K562 (cell line): ENCODE results near the gene WNT3. TPM values are rescaled to one million over a fixed set of nuclear protein-coding genes. Genes with fewer than 3 reads are reported as not detected.

Experiments used
- ARID1B ChIP-seq: fragments of 450-650 bp; IDR thresholded peaks from 2 replicates; pipeline ENCODE4 v1.6.1; 2016; ENCODE audit warnings: antibody characterized with exemption, mild to moderate bottlenecking, inconsistent platforms
- MED1 ChIP-seq: sonication (generic); formaldehyde crosslinking; IDR thresholded peaks from 2 replicates; pipeline ENCODE4 v1.8.1; 2023; ENCODE audit warnings: missing genetic modification reagents, borderline replicate concordance
- MYC ChIP-seq, 2 experiments: fragments of 250-450 bp in 1 of 2; sonication (Bioruptor Pico) in 1 of 2; IDR thresholded peaks; 2 replicates each; pipeline versions ENCODE4 v1.5.1 to v1.6.1; 2012 to 2021; ENCODE audit warnings: low read depth in 2 of 2, borderline replicate concordance in 1 of 2, improper control_type of control experiment in 1 of 2, low read length in 1 of 2, mild to moderate bottlenecking in 1 of 2, moderate library complexity in 1 of 2
- PHF8 ChIP-seq: fragments of 200-600 bp; sonication (generic); IDR thresholded peaks from 2 replicates; pipeline ENCODE4 v1.6.1; 2012; ENCODE audit warnings: mixed run types, mild to moderate bottlenecking, inconsistent platforms, low read length, moderate library complexity, borderline replicate concordance
- RBM15 ChIP-seq: fragments of 200-400 bp; formaldehyde crosslinking; IDR thresholded peaks from 2 replicates; pipeline ENCODE4 v1.6.1; 2018; ENCODE audit warnings: mild to moderate bottlenecking, low read length, moderate library complexity; ENCODE audit not compliant: insufficient read depth
- RCOR1 ChIP-seq, 2 experiments: IDR thresholded peaks; 2 replicates each; pipeline ENCODE4 v1.6.1; 2012; ENCODE audit warnings: low read depth in 2 of 2, low read length in 2 of 2, borderline replicate concordance in 1 of 2, improper control_type of control experiment in 1 of 2
- YY1 ChIP-seq, 3 experiments: IDR thresholded peaks; 2 replicates each; pipeline ENCODE4 v1.6.1; 2011; ENCODE audit warnings: low read length in 2 of 3, mild to moderate bottlenecking in 2 of 3, moderate library complexity in 2 of 3, borderline replicate concordance in 1 of 3, control low read depth in 1 of 3, low read depth in 1 of 3; ENCODE audit not compliant: insufficient read depth in 3 of 3, insufficient replicate concordance in 2 of 3, control insufficient read depth in 1 of 3, insufficient read length in 1 of 3; ENCODE audit errors: extremely low read depth in 1 of 3
- ZNF354B ChIP-seq: fragments of 250-450 bp; sonication (Bioruptor Pico); IDR thresholded peaks from 2 replicates; pipeline ENCODE4 v1.4.0; 2020
- polyA plus RNA-seq, 8 experiments: library from polyadenylated mRNA; depleted of rRNA in 4 of 8; stranded (reverse) in 5 of 8; unstranded in 3 of 8; fragments of >200 nt; fragmentation: Nextera tagmentation in 2 of 8; fragmentation: Illumina TruSeq in 1 of 8; extraction: Ambion mirVana in 2 of 8; extraction: Trizol in 1 of 8; gene quantifications; 2 replicates each; pipeline versions ENCODE4 v1.2.1 to v1.2.3, GENCODE V29; 2011 to 2014; ENCODE audit warnings: inconsistent platforms in 1 of 8, missing spikeins in 1 of 8
- total RNA-seq, 7 experiments: library from RNA; depleted of rRNA in 6 of 7; stranded (reverse); fragments of >200 nt in 6 of 7; fragmentation: Illumina TruSeq in 2 of 7; extraction: Trizol in 2 of 7; gene quantifications; 2 replicates each; pipeline versions ENCODE4 v1.2.1 to v1.2.3, GENCODE V29; 2011 to 2021; ENCODE audit warnings: low replicate concordance in 1 of 7
- TF ChIP-seq, protein P1 (sequence below): IDR thresholded peaks from 3 replicates; pipeline ENCODE4 v1.6.1; 2011; ENCODE audit warnings: borderline replicate concordance, mild to moderate bottlenecking, moderate library complexity; ENCODE audit not compliant: insufficient read length; ENCODE audit errors: extremely low read depth
- TF ChIP-seq, protein P2 (sequence below): fragments of 200-400 bp; formaldehyde crosslinking; IDR thresholded peaks from 2 replicates; pipeline ENCODE4 v1.6.1; 2017; ENCODE audit warnings: mild to moderate bottlenecking, low read depth, low read length, moderate library complexity
- TF ChIP-seq, protein P3 (sequence below), 2 experiments: fragments of 450-650 bp in 1 of 2; sonication (generic) in 1 of 2; formaldehyde crosslinking in 1 of 2; IDR thresholded peaks in 1 of 2; conservative IDR thresholded peaks in 1 of 2; 2 replicates each; pipeline versions ENCODE4 v1.6.1 to v1.8.1; 2016 to 2023; ENCODE audit warnings: mild to moderate bottlenecking in 2 of 2, moderate library complexity in 2 of 2, inconsistent platforms in 1 of 2, missing genetic modification reagents in 1 of 2
- TF ChIP-seq, protein P4 (sequence below), 2 experiments: fragments of 250-450 bp in 1 of 2; fragments of 450-650 bp in 1 of 2; sonication (Bioruptor Pico) in 1 of 2; IDR thresholded peaks; 2 replicates each; pipeline versions ENCODE4 v1.6.1 to v1.8.0; 2016 to 2021; ENCODE audit warnings: mild to moderate bottlenecking in 2 of 2, moderate library complexity in 2 of 2, missing compliant biosample characterization in 1 of 2, missing genetic modification characterization in 1 of 2
- TF ChIP-seq, protein P5 (sequence below): sonication (generic); formaldehyde crosslinking; IDR thresholded peaks from 2 replicates; pipeline ENCODE4 v1.9.0; 2022; ENCODE audit warnings: mild to moderate bottlenecking, missing genetic modification reagents
- TF ChIP-seq, protein P6 (sequence below): IDR thresholded peaks from 2 replicates; pipeline ENCODE4 v1.6.1; 2011; ENCODE audit warnings: borderline replicate concordance, low read depth, mild to moderate bottlenecking, moderate library complexity, low read length; ENCODE audit not compliant: insufficient read depth, poor library complexity, severe bottlenecking

Gene WNT3
- total and polyA plus RNA-seq, 9 of the 15 experiments (the other 6 are each of a cell fraction or from before 2014, with no cell fraction given): 1.5 to 6.1 (median 3.3) TPM

DNA sequence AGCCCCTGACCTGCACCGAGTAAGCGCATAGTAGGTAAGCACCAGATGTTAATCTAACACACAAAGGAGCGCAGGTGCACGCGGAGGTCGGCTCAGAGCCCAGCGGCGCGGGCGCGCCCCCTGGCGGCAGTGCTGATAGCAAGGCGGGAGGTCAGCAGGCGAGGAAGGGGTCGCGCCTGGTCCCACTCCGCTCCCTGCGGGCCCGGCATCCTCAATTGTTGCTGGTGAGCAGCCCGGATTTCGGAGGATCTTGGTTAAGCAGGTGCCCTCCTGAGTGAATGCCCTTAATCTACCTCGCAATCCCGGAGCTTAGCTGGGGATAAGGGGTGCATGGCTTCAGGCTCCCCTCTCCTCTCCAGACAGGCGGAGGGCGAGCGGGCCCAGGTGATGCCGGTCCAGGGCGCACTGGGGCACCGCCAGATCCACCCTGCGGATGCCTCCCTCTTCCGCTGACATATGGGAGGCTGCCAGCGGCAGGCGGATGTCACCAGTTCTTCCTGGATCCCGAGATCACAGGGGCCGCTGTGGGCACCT, 4.0 kb upstream of the WNT3 start (continued):
- TF ChIP-seq, protein P1, sequence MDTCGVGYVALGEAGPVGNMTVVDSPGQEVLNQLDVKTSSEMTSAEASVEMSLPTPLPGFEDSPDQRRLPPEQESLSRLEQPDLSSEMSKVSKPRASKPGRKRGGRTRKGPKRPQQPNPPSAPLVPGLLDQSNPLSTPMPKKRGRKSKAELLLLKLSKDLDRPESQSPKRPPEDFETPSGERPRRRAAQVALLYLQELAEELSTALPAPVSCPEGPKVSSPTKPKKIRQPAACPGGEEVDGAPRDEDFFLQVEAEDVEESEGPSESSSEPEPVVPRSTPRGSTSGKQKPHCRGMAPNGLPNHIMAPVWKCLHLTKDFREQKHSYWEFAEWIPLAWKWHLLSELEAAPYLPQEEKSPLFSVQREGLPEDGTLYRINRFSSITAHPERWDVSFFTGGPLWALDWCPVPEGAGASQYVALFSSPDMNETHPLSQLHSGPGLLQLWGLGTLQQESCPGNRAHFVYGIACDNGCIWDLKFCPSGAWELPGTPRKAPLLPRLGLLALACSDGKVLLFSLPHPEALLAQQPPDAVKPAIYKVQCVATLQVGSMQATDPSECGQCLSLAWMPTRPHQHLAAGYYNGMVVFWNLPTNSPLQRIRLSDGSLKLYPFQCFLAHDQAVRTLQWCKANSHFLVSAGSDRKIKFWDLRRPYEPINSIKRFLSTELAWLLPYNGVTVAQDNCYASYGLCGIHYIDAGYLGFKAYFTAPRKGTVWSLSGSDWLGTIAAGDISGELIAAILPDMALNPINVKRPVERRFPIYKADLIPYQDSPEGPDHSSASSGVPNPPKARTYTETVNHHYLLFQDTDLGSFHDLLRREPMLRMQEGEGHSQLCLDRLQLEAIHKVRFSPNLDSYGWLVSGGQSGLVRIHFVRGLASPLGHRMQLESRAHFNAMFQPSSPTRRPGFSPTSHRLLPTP: no peak
- TF ChIP-seq MYC (IDR thresholded peaks at IDR 0.05; ENCODE audit: low read depth, low read length): peak; percentile 58; the same call in 1 of the 2 replicates
- TF ChIP-seq MYC (CRISPR knock-in tag; IDR thresholded peaks at IDR 0.05; ENCODE audit: borderline replicate concordance, low read depth): no peak
- TF ChIP-seq RBM15: no peak
- TF ChIP-seq, protein P2, sequence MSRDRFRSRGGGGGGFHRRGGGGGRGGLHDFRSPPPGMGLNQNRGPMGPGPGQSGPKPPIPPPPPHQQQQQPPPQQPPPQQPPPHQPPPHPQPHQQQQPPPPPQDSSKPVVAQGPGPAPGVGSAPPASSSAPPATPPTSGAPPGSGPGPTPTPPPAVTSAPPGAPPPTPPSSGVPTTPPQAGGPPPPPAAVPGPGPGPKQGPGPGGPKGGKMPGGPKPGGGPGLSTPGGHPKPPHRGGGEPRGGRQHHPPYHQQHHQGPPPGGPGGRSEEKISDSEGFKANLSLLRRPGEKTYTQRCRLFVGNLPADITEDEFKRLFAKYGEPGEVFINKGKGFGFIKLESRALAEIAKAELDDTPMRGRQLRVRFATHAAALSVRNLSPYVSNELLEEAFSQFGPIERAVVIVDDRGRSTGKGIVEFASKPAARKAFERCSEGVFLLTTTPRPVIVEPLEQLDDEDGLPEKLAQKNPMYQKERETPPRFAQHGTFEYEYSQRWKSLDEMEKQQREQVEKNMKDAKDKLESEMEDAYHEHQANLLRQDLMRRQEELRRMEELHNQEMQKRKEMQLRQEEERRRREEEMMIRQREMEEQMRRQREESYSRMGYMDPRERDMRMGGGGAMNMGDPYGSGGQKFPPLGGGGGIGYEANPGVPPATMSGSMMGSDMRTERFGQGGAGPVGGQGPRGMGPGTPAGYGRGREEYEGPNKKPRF: no peak
- TF ChIP-seq ARID1B: 0 out of 2 replicates have a peak, but pooled peaks have one; percentile 15
- TF ChIP-seq, protein P3, sequence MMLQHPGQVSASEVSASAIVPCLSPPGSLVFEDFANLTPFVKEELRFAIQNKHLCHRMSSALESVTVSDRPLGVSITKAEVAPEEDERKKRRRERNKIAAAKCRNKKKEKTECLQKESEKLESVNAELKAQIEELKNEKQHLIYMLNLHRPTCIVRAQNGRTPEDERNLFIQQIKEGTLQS (IDR thresholded peaks at IDR 0.05): no peak
- TF ChIP-seq, protein P3 (CRISPR knock-in tag; conservative IDR thresholded peaks at IDR 0.05): no peak
- TF ChIP-seq, protein P4, sequence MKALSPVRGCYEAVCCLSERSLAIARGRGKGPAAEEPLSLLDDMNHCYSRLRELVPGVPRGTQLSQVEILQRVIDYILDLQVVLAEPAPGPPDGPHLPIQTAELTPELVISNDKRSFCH (CRISPR knock-in tag; IDR thresholded peaks at IDR 0.05): no peak
- TF ChIP-seq, protein P4 (tag; IDR thresholded peaks at IDR 0.05): no peak
- TF ChIP-seq, protein P5, sequence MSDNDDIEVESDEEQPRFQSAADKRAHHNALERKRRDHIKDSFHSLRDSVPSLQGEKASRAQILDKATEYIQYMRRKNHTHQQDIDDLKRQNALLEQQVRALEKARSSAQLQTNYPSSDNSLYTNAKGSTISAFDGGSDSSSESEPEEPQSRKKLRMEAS (CRISPR knock-in tag): 0 out of 2 replicates have a peak, but pooled peaks have one; percentile 40
- TF ChIP-seq ZNF354B (CRISPR knock-in tag): no peak
- TF ChIP-seq MED1 (CRISPR knock-in tag): no peak
- TF ChIP-seq PHF8: no peak
- TF ChIP-seq, protein P6, sequence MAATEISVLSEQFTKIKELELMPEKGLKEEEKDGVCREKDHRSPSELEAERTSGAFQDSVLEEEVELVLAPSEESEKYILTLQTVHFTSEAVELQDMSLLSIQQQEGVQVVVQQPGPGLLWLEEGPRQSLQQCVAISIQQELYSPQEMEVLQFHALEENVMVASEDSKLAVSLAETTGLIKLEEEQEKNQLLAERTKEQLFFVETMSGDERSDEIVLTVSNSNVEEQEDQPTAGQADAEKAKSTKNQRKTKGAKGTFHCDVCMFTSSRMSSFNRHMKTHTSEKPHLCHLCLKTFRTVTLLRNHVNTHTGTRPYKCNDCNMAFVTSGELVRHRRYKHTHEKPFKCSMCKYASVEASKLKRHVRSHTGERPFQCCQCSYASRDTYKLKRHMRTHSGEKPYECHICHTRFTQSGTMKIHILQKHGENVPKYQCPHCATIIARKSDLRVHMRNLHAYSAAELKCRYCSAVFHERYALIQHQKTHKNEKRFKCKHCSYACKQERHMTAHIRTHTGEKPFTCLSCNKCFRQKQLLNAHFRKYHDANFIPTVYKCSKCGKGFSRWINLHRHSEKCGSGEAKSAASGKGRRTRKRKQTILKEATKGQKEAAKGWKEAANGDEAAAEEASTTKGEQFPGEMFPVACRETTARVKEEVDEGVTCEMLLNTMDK: peak; percentile 69
- peak in 1 of 3 experiments; percentile 5 for TF ChIP-seq YY1 (IDR thresholded peaks at IDR 0.05; ENCODE audit: borderline replicate concordance in 1 of 3, control insufficient read depth in 1 of 3, extremely low read depth in 1 of 3, insufficient read depth in 3 of 3, insufficient read length in 1 of 3, insufficient replicate concordance in 2 of 3, low read depth in 1 of 3, low read length in 2 of 3)
- peak in 1 of 2 experiments; percentile 67; a peak in 3 of 4 replicates for TF ChIP-seq RCOR1 (IDR thresholded peaks at IDR 0.05; ENCODE audit: borderline replicate concordance in 1 of 2, low read depth in 2 of 2, low read length in 2 of 2)
